ENCODE measurements around the gene DDN.

DNA sequence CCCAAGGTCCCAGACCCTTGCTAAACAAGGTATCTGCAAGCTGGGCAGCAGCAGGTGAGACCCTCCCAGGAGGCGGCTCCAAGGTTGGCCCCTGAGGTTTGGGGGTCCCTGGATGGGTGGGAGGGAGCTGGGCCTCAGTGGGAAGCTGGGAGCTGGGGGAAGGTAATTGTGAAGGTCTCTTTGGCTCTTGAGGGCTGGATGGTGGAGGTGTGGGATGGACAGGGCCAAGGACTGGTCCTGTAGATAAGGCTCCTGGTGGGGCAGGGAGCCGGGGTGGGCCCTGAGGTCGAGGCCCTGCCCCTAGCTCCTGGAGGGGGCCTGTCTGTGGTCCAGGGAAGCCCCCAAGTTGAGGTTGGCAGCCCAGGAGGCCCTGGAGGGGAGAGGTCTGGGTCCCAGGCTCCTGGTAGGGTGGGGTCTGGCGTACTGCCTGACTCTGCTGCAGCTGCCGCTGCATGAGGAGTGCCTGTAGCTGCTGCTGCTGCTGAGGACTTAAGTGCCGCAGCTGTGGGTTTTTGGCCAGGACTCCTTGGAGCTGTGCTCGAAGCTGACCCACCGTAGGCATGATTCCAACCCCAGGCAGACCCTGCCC lies 32.5 kb upstream of the DDN start:
- TF ChIP-seq, protein P1, sequence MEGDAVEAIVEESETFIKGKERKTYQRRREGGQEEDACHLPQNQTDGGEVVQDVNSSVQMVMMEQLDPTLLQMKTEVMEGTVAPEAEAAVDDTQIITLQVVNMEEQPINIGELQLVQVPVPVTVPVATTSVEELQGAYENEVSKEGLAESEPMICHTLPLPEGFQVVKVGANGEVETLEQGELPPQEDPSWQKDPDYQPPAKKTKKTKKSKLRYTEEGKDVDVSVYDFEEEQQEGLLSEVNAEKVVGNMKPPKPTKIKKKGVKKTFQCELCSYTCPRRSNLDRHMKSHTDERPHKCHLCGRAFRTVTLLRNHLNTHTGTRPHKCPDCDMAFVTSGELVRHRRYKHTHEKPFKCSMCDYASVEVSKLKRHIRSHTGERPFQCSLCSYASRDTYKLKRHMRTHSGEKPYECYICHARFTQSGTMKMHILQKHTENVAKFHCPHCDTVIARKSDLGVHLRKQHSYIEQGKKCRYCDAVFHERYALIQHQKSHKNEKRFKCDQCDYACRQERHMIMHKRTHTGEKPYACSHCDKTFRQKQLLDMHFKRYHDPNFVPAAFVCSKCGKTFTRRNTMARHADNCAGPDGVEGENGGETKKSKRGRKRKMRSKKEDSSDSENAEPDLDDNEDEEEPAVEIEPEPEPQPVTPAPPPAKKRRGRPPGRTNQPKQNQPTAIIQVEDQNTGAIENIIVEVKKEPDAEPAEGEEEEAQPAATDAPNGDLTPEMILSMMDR (IDR thresholded peaks at IDR 0.05) = no peak
- TF ChIP-seq EP300 (IDR thresholded peaks at IDR 0.05) (no peak), POLR2AphosphoS5 (IDR thresholded peaks at IDR 0.05) (no peak)
